K562 (cell line): ENCODE measurements around the gene ZNF487. TPM values are rescaled to one million over a fixed set of nuclear protein-coding genes. Genes with fewer than 3 reads are reported as not detected.
A peak's percentile ranks its signal among the peaks of the same experiment; 100 is the strongest.

Source experiments
- CHD7 ChIP-seq: fragments of 200-600 bp; sonication (generic); IDR thresholded peaks from one replicate; pipeline ENCODE4 v1.6.1; 2012; ENCODE audit warnings: mild to moderate bottlenecking, low read depth, low read length, inconsistent platforms
- ELF2 ChIP-seq: fragments of 250-450 bp; sonication (Bioruptor Pico); IDR thresholded peaks from 2 replicates; pipeline ENCODE4 v1.5.0; 2021; ENCODE audit warnings: mild to moderate bottlenecking
- KLF13 ChIP-seq: fragments of 450-650 bp; IDR thresholded peaks from 2 replicates; pipeline ENCODE4 v1.6.1; 2016; ENCODE audit warnings: missing genetic modification characterization, low read depth, mild to moderate bottlenecking, missing compliant biosample characterization, moderate library complexity, borderline replicate concordance
- MYC ChIP-seq, 2 experiments: fragments of 250-450 bp in 1 of 2; sonication (Bioruptor Pico) in 1 of 2; IDR thresholded peaks; 2 replicates each; pipeline versions ENCODE4 v1.5.1 to v1.6.1; 2012 to 2021; ENCODE audit warnings: low read depth in 2 of 2, borderline replicate concordance in 1 of 2, improper control_type of control experiment in 1 of 2, low read length in 1 of 2, mild to moderate bottlenecking in 1 of 2, moderate library complexity in 1 of 2
- SETDB1 ChIP-seq: IDR thresholded peaks from one replicate; pipeline ENCODE4 v1.6.1; 2012; ENCODE audit warnings: low read length, control low read depth, inconsistent platforms
- SOX6 ChIP-seq: fragments of 450-650 bp; IDR thresholded peaks from 2 replicates; pipeline ENCODE4 v1.6.1; 2014; ENCODE audit warnings: mild to moderate bottlenecking
- SRSF9 ChIP-seq: fragments of 200-400 bp; formaldehyde crosslinking; IDR thresholded peaks from 2 replicates; pipeline ENCODE4 v1.6.1; 2017; ENCODE audit warnings: low read depth, low read length, borderline replicate concordance
- TCF3 ChIP-seq: sonication (generic); formaldehyde crosslinking; IDR thresholded peaks from 2 replicates; pipeline ENCODE4 v1.4.0; 2020; ENCODE audit warnings: mild to moderate bottlenecking, missing genetic modification reagents
- ZBTB8A ChIP-seq: fragments of 450-650 bp; IDR thresholded peaks from 2 replicates; pipeline ENCODE4 v1.6.1; 2018; ENCODE audit warnings: mild to moderate bottlenecking, moderate library complexity; ENCODE audit not compliant: partially characterized antibody
- ZNF347 ChIP-seq: fragments of 450-650 bp; formaldehyde crosslinking; IDR thresholded peaks from 2 replicates; pipeline ENCODE4 v1.4.0; 2020; ENCODE audit warnings: low read depth, mild to moderate bottlenecking, moderate library complexity
- polyA plus RNA-seq, 8 experiments: library from polyadenylated mRNA; depleted of rRNA in 4 of 8; stranded (reverse) in 5 of 8; unstranded in 3 of 8; fragments of >200 nt; fragmentation: Nextera tagmentation in 2 of 8; fragmentation: Illumina TruSeq in 1 of 8; extraction: Ambion mirVana in 2 of 8; extraction: Trizol in 1 of 8; gene quantifications; 2 replicates each; pipeline versions ENCODE4 v1.2.1 to v1.2.3, GENCODE V29; 2011 to 2014; ENCODE audit warnings: inconsistent platforms in 1 of 8, missing spikeins in 1 of 8
- total RNA-seq, 7 experiments: library from RNA; depleted of rRNA in 6 of 7; stranded (reverse); fragments of >200 nt in 6 of 7; fragmentation: Illumina TruSeq in 2 of 7; extraction: Trizol in 2 of 7; gene quantifications; 2 replicates each; pipeline versions ENCODE4 v1.2.1 to v1.2.3, GENCODE V29; 2011 to 2021; ENCODE audit warnings: low replicate concordance in 1 of 7

The ZNF487 gene
- total and polyA plus RNA-seq, 9 of the 15 experiments (the other 6 are each of a cell fraction or from before 2014, with no cell fraction given): 1.9 to 6.5 (median 4.2) TPM

- TF ChIP-seq ELF2 (CRISPR knock-in tag): peak; percentile 65; the same call in 1 of the 2 replicates
- no peak for TF ChIP-seq ZNF347 (CRISPR knock-in tag)
- TF ChIP-seq KLF13: peak; percentile 42; the same call in 1 of the 2 replicates
- TF ChIP-seq MYC (IDR thresholded peaks at IDR 0.05; ENCODE audit: low read depth, low read length): peak; percentile 97
- peak; percentile 75; the same call in 1 of the 2 replicates for TF ChIP-seq MYC (CRISPR knock-in tag; IDR thresholded peaks at IDR 0.05; ENCODE audit: borderline replicate concordance, low read depth)
- no peak for TF ChIP-seq SETDB1
- peak; percentile 66; the same call in 1 of the 2 replicates for TF ChIP-seq SOX6
- no peak for TF ChIP-seq SRSF9
- TF ChIP-seq CHD7: no peak
- no peak for TF ChIP-seq ZBTB8A
- TF ChIP-seq TCF3: peak; percentile 29; the same call in 1 of the 2 replicates
These were observed 29.2 kb upstream of the ZNF487 start (continued) for GRCh38 chr10:43407576-43408330.
